ENCODE measurements around the gene ARL4C.

The ARL4C gene

GRCh38 chr2:234447189-234447588, 49.7 kb downstream of the ARL4C start:
- no peak for DNase-seq (ENCODE audit: low read depth)

DNA sequence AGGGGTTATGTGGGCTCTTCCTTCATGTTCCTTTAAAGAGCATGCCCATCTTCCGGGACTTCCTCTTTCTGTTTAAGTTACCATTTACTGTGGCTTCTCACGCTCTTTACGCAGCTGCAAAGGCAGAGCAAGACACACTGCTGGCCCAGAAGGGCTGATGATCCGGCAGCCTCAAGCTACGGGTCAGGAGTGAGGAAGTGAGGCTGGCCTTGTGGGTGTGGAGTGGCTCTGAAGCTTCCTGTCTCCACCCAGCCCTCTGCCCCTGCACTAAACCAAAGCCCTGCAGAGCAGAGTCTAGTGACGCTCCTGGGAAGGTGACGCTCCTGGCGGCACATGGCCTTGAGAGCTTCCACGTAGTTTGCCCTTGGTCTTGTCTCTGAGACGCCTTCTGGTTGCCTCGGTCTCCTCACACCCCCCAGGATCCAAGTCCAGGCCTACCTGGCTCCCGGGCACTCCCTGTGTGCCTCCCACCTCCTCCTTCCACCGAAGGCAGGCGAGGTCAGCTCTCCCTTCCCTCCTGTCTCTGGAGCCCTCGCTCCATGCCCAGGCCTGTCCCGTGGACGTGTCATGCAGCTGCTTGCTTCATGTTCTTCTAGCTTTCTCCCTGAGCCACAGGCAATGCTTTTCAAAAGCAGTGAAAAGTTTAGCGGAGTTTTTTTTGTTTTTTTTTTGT, 50.3 kb downstream of the ARL4C start:
- DNase-seq (ENCODE audit: low read depth), result peak; percentile 64

- no peak for DNase-seq (ENCODE audit: low read depth)
These were observed 52.0 kb downstream of the ARL4C start for GRCh38 chr2:234444893-234445292.

GRCh38 chr2:234444242-234444730, 52.6 kb downstream of the ARL4C start:
- no peak for DNase-seq (ENCODE audit: low read depth)
